Hepatocyte (in vitro differentiated cells): ENCODE data around the gene HSP90B1. TPM values are rescaled to one million over a fixed set of nuclear protein-coding genes. Genes with fewer than 3 reads are reported as not detected.

Experiments used
- DNase-seq: peaks from one replicate; pipeline ENCODE4 v3.0.0-alpha.2; 2016; ENCODE audit warnings: low spot score
- H2AFZ ChIP-seq: fragments of 200-600 bp; sonication (generic); 2 replicates; pipeline ENCODE4 v1.6.0; 2016; ENCODE audit warnings: antibody characterized with exemption, mild to moderate bottlenecking
- H3K27ac ChIP-seq: fragments of 200-600 bp; sonication (generic); 2 replicates; pipeline ENCODE4 v1.5.1; 2016; ENCODE audit warnings: mild to moderate bottlenecking
- H3K27me3 ChIP-seq: fragments of 200-600 bp; sonication (generic); 2 replicates; pipeline ENCODE4 v1.6.1; 2016
- H3K36me3 ChIP-seq: fragments of 200-600 bp; sonication (generic); replicated peaks from 2 replicates; pipeline ENCODE4 v1.5.1; 2016; ENCODE audit warnings: low read depth; ENCODE audit not compliant: insufficient read depth
- H3K4me1 ChIP-seq: fragments of 200-600 bp; sonication (generic); 2 replicates; pipeline ENCODE4 v1.5.1; 2016; ENCODE audit warnings: mild to moderate bottlenecking, moderate library complexity; ENCODE audit not compliant: insufficient read depth
- H3K4me2 ChIP-seq: fragments of 200-600 bp; sonication (generic); 2 replicates; pipeline ENCODE4 v1.6.0; 2016
- H3K4me3 ChIP-seq: fragments of 200-600 bp; sonication (generic); 2 replicates; pipeline ENCODE4 v1.5.1; 2016; ENCODE audit warnings: mild to moderate bottlenecking
- H3K79me2 ChIP-seq: fragments of 200-600 bp; sonication (generic); 2 replicates; pipeline ENCODE4 v1.6.0; 2017; ENCODE audit warnings: mild to moderate bottlenecking
- H3K9me2 ChIP-seq: fragments of 200-600 bp; sonication (generic); replicated peaks from 2 replicates; pipeline ENCODE4 v1.6.0; 2017; ENCODE audit warnings: mild to moderate bottlenecking; ENCODE audit not compliant: insufficient read depth
- H3K9me3 ChIP-seq: fragments of 200-600 bp; sonication (generic); 2 replicates; pipeline ENCODE4 v1.5.1; 2016; ENCODE audit warnings: low read depth, mild to moderate bottlenecking
- H4K20me1 ChIP-seq: fragments of 200-600 bp; sonication (generic); 2 replicates; pipeline ENCODE4 v1.6.0; 2016; ENCODE audit warnings: mild to moderate bottlenecking; ENCODE audit not compliant: insufficient read depth, poor library complexity, severe bottlenecking
- EZH2 ChIP-seq: fragments of 200-600 bp; sonication (generic); IDR thresholded peaks from 2 replicates; pipeline ENCODE4 v1.6.1; 2016; ENCODE audit warnings: antibody characterized with exemption, mild to moderate bottlenecking, borderline replicate concordance
- EZH2phosphoT487 ChIP-seq: fragments of 200-600 bp; sonication (generic); IDR thresholded peaks from one replicate; pipeline ENCODE4 v1.6.1; 2018; ENCODE audit warnings: antibody characterized with exemption, mild to moderate bottlenecking, low read depth, moderate library complexity; ENCODE audit not compliant: unreplicated experiment, severe bottlenecking
- WGBS: methylation state at CpG from one replicate; pipeline ENCODE4 v1.1.6; 2016; ENCODE audit warnings: low lambda C conversion rate; ENCODE audit errors: missing lambda C conversion rate; 5-methylcytosine and 5-hydroxymethylcytosine counted together
- polyA plus RNA-seq: library from polyadenylated mRNA; unstranded; fragments of >200 nt; fragmentation: Nextera tagmentation; extraction: Ambion mirVana; gene quantifications from 2 replicates; pipeline ENCODE4 v1.2.1, GENCODE V29; 2016
- total RNA-seq: library from RNA; depleted of rRNA; stranded (reverse); fragments of >200 nt; gene quantifications from 2 replicates; pipeline ENCODE4 v1.2.3, GENCODE V29; 2014
- TF ChIP-seq, protein P1 (sequence below): fragments of 200-600 bp; sonication (generic); IDR thresholded peaks from 2 replicates; pipeline ENCODE4 v1.5.1; 2016; ENCODE audit warnings: antibody characterized with exemption, mild to moderate bottlenecking; ENCODE audit not compliant: poor library complexity

Gene HSP90B1
- total and polyA plus RNA-seq, 2 experiments from 2014 or later: 1,289 to 1,309 TPM

DNA sequence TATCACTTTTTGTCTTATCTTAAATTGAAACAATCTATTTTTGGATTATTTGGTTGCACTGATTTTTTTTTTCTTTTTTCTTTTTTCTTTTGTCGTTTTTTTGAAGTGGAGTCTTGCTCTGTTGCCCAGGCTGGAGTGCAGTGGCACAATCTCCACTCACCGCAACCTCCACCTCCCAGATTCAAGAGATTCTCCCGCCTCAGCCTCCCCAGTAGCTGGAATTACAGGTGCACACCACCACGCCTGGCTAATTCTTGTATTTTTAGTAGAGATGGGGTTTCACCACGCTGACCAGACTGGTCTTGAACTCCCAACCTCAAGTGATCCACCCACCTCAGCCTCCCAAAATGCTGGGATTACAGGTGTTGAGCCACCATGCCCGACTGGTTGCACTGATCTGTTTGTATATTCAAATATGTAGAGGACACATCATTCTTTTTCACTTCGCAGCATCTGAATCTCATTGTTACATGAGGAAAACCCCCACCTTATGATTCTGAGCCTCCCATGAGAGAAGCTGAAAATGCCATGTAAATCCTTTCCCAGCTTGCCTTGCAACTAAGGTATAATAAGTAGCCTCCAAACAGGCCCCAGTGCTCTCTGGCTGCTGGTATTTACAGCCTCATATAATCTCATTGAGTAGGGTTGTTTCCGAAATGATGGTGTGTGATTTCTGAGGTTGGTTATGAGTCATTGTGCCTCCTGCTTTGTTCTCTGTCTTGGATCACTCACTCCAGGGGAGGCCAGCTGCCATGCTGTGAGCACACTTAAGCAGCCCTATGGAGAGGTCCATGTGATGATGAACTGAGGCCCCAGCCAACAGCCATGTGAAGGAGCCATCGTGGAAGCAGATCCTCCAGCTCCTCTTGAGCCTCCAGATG lies 5.2 kb upstream of the HSP90B1 start:
- H2AFZ ChIP-seq: no peak overlapping the region
- no peaks in the 10 kb centered on the region for H3K36me3 ChIP-seq
- no peak overlapping the region for H3K4me2 ChIP-seq
- H3K27ac ChIP-seq: peak overlapping the region; percentile 84
- H3K4me3 ChIP-seq: no peak overlapping the region
- no peaks in the 10 kb centered on the region for H4K20me1 ChIP-seq
- H3K27me3 ChIP-seq: no peaks in the 10 kb centered on the region
- DNase-seq: peak; percentile 58
- peaks cover 2% of the 10 kb centered on the region for H3K79me2 ChIP-seq
- WGBS: 84% methylated on average over 9 of the region's 9 CpGs
- no peaks in the 10 kb centered on the region for H3K9me3 ChIP-seq
- TF ChIP-seq, protein P1, sequence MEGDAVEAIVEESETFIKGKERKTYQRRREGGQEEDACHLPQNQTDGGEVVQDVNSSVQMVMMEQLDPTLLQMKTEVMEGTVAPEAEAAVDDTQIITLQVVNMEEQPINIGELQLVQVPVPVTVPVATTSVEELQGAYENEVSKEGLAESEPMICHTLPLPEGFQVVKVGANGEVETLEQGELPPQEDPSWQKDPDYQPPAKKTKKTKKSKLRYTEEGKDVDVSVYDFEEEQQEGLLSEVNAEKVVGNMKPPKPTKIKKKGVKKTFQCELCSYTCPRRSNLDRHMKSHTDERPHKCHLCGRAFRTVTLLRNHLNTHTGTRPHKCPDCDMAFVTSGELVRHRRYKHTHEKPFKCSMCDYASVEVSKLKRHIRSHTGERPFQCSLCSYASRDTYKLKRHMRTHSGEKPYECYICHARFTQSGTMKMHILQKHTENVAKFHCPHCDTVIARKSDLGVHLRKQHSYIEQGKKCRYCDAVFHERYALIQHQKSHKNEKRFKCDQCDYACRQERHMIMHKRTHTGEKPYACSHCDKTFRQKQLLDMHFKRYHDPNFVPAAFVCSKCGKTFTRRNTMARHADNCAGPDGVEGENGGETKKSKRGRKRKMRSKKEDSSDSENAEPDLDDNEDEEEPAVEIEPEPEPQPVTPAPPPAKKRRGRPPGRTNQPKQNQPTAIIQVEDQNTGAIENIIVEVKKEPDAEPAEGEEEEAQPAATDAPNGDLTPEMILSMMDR: no peak
- TF ChIP-seq EZH2: no peak
- TF ChIP-seq EZH2phosphoT487: no peak
- H3K9me2 ChIP-seq: no peaks in the 10 kb centered on the region
- H3K4me1 ChIP-seq: no peaks in the 10 kb centered on the region

DNA sequence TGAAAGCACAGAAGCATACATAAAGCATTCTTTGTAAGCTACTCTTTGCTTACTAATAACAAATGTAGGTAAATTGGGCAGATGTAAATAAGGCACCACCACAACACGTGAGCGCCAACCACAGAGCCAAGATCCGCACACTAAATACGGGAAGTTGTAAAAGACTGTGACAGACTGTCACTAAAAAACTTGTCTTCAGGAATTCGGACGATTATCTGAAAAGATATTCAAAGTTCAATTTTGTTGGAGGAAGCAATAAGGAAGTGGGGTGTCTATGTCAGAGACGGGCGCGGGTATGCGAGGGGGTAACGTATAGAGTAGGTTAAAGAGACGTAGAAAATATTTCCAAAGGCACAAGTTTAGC lies 1.5 kb upstream of the HSP90B1 start:
- Histone ChIP-seq H3K36me3 (no peaks in the 10 kb centered on the region), H3K9me3 (no peaks in the 10 kb centered on the region), H4K20me1 (peaks cover 30% of the 10 kb centered on the region), H3K79me2 (peaks cover 35% of the 10 kb centered on the region), H3K27ac (peak overlapping the region; percentile 99), H3K4me1 (peaks cover 20% of the 10 kb centered on the region), H3K27me3 (no peaks in the 10 kb centered on the region), H3K4me3 (peak overlapping the region; percentile 54), H3K9me2 (no peaks in the 10 kb centered on the region), H3K4me2 (peak overlapping the region; percentile 86), H2AFZ (peak overlapping the region; percentile 93)
- TF ChIP-seq EZH2phosphoT487 (no peak), EZH2 (no peak)
- TF ChIP-seq, protein P1: no peak
- peak; percentile 17 for DNase-seq
- 22% methylated on average over 12 of the region's 12 CpGs for WGBS

- 2% methylated on average over 37 of the region's 37 CpGs for WGBS
- Histone ChIP-seq H3K27ac (peak overlapping the region; percentile 99), H2AFZ (peak overlapping the region; percentile 93), H3K4me3 (peak overlapping the region; percentile 54), H3K9me3 (no peaks in the 10 kb centered on the region), H3K27me3 (no peaks in the 10 kb centered on the region), H3K4me1 (peaks cover 25% of the 10 kb centered on the region), H4K20me1 (peaks cover 35% of the 10 kb centered on the region), H3K79me2 (peaks cover 41% of the 10 kb centered on the region), H3K36me3 (no peaks in the 10 kb centered on the region), H3K9me2 (no peaks in the 10 kb centered on the region), H3K4me2 (peak overlapping the region; percentile 86)
- peak; percentile 91 for DNase-seq
- TF ChIP-seq, protein P1: no peak
- TF ChIP-seq EZH2phosphoT487 (no peak), EZH2 (no peak)
Measured at GRCh38 chr12:103929046-103929783, 995 bp upstream of the HSP90B1 start.
